Omental fat pad (tissue), 4 donors: ENCODE measurements around the gene ALK. TPM values are rescaled to one million over a fixed set of nuclear protein-coding genes. Genes with fewer than 3 reads are reported as not detected.

ENCODE experiments used
- ATAC-seq: fragments of 150-250 bp; one replicate; pipeline ENCODE4 v1.9.1; 2016; ENCODE audit warnings: mild to moderate bottlenecking, moderate library complexity; ENCODE audit not compliant: low FRiP score
- DNase-seq: peaks from one replicate; pipeline ENCODE4 v3.0.0-alpha.2; 2019; ENCODE audit warnings: low spot score
- CTCF ChIP-seq, 3 donors: fragments of 450-650 bp; IDR thresholded peaks; one replicate each; pipeline ENCODE4 v1.5.1; 2016 to 2017; ENCODE audit warnings: antibody characterized with exemption in 3 of 3, mild to moderate bottlenecking in 3 of 3, moderate library complexity in 2 of 3
- total RNA-seq, 4 donors: library from RNA; depleted of rRNA; stranded (reverse); fragments of >200 nt; gene quantifications; one replicate each; pipeline ENCODE4 v1.1.0, GENCODE V29; 2016

Gene ALK
- total RNA-seq, 4 donors from 2014 or later, result 0.12 to 2.2 (median 0.44) TPM; not detected in 1

GRCh38 chr2:29212009-29212408, 709.4 kb downstream of the ALK start:
- ATAC-seq (no peak), DNase-seq (no peak)
- no peak for TF ChIP-seq CTCF (IDR thresholded peaks at IDR 0.05)

GRCh38 chr2:29209551-29209950, 711.8 kb downstream of the ALK start:
- DNase-seq, result no peak
- no peak for TF ChIP-seq CTCF (IDR thresholded peaks at IDR 0.05)
- no peak for ATAC-seq

GRCh38 chr2:29207352-29208148, 713.8 kb downstream of the ALK start:
- ATAC-seq (no peak), DNase-seq (no peak)
- no peak for TF ChIP-seq CTCF (IDR thresholded peaks at IDR 0.05)

- no peak for TF ChIP-seq CTCF (IDR thresholded peaks at IDR 0.05)
- ATAC-seq, result no peak
- no peak for DNase-seq
These were observed 714.4 kb downstream of the ALK start for GRCh38 chr2:29206941-29207340.

- no peak for TF ChIP-seq CTCF (IDR thresholded peaks at IDR 0.05)
- DNase-seq (no peak), ATAC-seq (no peak)
These were observed 718.4 kb downstream of the ALK start for GRCh38 chr2:29202819-29203495.

GRCh38 chr2:29201979-29202378, 719.4 kb downstream of the ALK start:
- no peak for ATAC-seq
- no peak for DNase-seq
- no peak for TF ChIP-seq CTCF (IDR thresholded peaks at IDR 0.05)
